Activated CD4-positive, alpha-beta T cell treated with anti-CD3 and anti-CD28 coated beads, Interleukin-2, amount 50 U/mL, for 24 hours (primary cell): ENCODE results near the gene MGLL.
"Not testable (repeated sequence)": the region's sequence is repeated elsewhere in the genome, so short reads cannot be mapped to it uniquely, and the experiment has no call there.

Source experiments
- DNase-seq, 2 donors: peaks; one replicate each; pipeline ENCODE4 v3.0.0-alpha.2; 2020; ENCODE audit warnings: low read depth in 1 of 2, low spot score in 1 of 2

Gene MGLL

GRCh38 chr3:127663151-127663550, 159.2 kb downstream of the MGLL start:
- DNase-seq, result no peak

- no peak for DNase-seq
Measured at GRCh38 chr3:127662001-127662469, 160.3 kb downstream of the MGLL start.

GRCh38 chr3:127661600-127661999, 160.7 kb downstream of the MGLL start:
- no peak for DNase-seq

- DNase-seq, result no peak
Measured at GRCh38 chr3:127660621-127661251, 161.6 kb downstream of the MGLL start.

- no peak for DNase-seq
Measured at GRCh38 chr3:127658234-127658633, 164.1 kb downstream of the MGLL start.

- DNase-seq, result no peak
Measured at GRCh38 chr3:127656906-127657305, 165.4 kb downstream of the MGLL start.

DNA sequence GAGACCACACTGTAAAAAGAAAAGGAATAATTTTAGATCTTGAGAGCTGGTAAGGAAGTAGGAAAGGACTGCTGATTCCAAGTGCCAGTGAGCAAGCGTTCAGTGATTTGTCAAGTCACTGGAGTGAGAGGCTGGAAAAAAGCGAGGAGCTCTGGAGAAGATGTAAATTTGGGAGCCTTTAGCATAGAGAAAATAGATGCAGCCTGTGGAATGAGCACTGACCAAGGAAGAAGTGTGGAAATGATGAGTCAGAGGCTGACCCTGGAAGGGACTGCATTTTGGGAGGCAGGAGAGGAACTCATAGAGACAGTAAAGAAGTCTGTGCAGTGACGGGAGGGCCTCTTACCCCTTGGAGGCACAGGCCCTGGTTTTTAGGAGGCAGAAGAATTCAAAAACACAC, 166.7 kb downstream of the MGLL start:
- no peak for DNase-seq

GRCh38 chr3:127654993-127655392, 167.3 kb downstream of the MGLL start:
- not testable (repeated sequence) for DNase-seq

- no peak for DNase-seq
Measured at GRCh38 chr3:127654374-127654773, 167.9 kb downstream of the MGLL start.

- no peak for DNase-seq
Measured at GRCh38 chr3:127652246-127652995, 169.9 kb downstream of the MGLL start.

DNA sequence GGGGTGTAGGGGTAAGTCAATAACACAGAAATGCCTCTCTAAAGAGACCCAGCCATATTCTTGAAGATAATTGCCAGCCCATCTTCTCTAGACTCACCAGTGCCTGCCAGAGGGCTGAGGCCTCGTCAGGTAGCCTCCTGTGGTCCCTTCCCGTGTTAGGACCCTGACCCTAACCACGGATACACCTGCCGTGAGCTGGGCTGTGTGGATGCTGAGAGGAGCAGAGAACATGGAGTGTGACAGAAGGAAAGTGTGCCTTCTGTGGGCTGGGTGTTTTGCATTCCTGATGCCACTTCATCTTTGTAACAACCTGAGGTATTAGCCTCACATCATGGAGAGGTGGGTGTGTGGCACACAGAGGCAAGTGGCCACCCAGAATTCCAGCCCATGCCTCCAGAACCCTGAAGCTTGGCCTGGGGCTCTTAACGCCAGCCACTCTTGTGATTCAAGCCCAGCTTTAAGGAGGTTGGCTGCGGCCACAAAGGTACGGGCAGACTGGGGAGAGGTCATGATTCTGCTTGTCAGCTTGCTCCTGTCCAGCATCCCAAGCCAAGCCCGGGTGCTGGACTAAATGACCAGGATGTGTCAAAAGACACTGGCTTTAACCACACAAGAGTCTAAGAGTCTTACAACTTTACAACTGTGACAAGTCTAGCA, 170.7 kb downstream of the MGLL start:
- no peak for DNase-seq

GRCh38 chr3:127650236-127650635, 172.1 kb downstream of the MGLL start:
- DNase-seq, result no peak

GRCh38 chr3:127647845-127648204, 174.5 kb downstream of the MGLL start:
- DNase-seq, result no peak

DNA sequence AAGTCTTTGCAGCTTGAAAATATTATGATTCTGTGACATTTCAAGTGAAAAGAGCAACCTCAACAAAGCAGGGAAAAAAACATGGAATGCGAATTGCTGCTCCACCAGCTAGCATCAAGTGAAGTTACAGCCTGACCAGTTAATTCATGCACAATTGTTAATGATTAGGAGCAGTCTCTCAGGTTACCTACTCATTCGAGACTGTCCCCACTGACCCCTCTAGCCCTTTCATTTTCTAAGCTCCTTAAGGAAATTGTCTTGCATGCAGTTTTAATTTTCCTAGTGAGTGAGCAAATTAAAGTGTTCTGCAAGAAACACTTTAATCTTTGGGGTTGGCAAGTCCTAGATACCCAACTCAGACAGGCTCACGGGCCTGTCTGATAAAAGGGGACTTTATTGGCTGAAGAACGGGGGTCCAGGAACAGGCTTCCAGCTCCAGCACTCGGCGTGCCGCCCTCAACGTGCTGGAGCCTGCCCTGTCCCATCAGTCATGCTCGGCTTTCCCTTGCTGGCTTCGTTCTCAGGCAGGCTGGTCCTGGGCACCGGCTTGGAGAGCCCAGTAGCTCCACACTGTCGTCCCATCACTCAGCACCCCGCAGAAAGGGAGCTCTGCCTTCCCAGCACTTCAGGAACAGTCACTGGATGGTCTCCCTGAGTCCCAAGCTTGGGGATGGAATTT, 175.0 kb downstream of the MGLL start:
- no peak for DNase-seq

GRCh38 chr3:127646501-127647046, 175.7 kb downstream of the MGLL start:
- no peak for DNase-seq

DNA sequence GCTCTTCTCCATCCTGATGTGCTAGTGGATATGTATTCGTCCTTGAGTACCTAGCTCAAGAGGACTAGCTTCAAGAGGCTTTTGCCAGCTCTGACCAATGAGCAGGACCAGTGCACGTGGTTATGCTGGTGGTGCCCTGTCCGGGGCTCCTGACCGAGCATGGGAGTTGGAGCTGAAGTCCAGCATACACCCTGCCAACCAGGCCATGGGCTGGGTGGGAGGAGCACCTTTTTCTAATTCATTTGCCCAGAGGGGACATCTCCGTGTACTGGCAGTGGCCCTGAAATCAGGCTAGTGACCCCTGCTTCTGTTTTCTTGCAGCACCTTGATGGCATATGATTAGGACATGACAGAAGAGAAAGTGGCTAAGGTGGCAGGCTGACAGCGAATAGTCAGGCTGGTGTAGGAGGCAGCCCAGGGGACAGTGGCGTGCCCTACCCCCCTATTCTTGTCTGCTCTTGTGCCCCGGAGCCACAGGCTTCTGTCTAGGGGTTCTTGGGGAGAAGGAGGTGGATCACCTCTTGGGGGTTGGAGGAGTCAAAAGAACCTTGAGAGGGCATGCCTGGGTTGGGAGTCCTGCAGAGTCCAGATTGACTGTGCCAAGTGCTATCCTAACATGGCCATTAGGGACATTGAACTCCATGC, 176.8 kb downstream of the MGLL start:
- no peak for DNase-seq

GRCh38 chr3:127644641-127645370, 177.5 kb downstream of the MGLL start:
- DNase-seq, result no peak

GRCh38 chr3:127640042-127640355, 182.3 kb downstream of the MGLL start:
- DNase-seq, result no peak

GRCh38 chr3:127639173-127640041, 182.9 kb downstream of the MGLL start:
- DNase-seq, result no peak
